ENCODE measurements around the gene DPEP2.
"Not testable (repeated sequence)": the region's sequence is repeated elsewhere in the genome, so short reads cannot be mapped to it uniquely, and the experiment has no call there.

DPEP2 gene

DNA sequence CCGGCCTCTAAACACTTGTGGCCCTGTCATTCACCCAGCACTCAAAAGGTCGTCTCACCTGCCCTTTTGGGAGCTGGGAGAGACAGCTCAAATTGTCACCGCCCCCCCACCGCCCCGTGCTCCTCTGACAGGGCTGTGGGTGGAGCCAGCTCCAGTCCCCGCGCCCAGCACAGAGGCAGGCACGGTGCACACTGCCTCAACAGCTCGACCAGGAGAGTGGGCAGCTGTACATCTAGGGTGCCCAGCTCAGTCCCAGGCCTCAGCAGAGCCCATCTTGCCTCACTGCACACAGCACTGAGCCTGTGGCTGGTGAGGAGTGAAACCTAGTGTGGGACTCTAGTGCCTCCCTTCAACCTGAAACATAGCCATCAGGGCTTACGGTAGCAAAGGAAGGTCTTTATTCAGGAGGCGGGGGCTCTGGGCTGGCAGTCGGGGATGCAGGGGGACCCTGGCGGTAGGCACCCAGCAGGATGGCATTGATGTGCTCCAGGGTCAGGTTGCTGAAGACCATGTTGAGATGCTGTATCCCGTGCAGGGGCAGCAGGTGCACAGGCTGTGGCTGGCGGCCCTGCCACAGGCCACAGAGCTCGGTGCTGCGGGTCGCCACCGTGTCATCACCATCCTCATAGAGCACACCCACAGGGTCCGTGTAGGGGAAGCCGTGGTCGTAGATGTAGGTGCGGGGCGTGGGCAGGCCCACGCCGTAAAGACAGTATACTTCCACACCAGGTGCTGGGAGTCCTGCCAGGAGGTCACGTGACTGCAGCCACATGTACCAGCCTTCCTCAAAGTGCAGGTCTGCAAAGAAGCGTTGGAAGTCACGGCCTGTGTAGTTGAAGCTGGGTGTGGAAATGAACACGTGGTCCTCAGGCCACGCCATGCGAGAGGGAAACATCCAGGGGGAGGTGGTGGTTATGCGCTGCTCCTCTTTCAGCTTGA lies 59.5 kb downstream of the DPEP2 start:
- DNase-seq (ENCODE audit: low read depth), result no peak
- no peak for TF ChIP-seq CTCF (IDR thresholded peaks at IDR 0.05; ENCODE audit: low read length, missing control alignments)
- no peak overlapping the region for H3K4me3 ChIP-seq (replicated peaks; ENCODE audit: low read depth, low read length)

- H3K4me3 ChIP-seq (replicated peaks; ENCODE audit: low read depth, low read length); DNase-seq (ENCODE audit: low read depth): not testable (repeated sequence)
Measured at GRCh38 chr16:67937713-67938112, 61.6 kb downstream of the DPEP2 start.

Measured in fibroblast of pulmonary artery (primary cell).